CD14-positive monocyte (primary cell): ENCODE data around the gene FAAH2. TPM values are rescaled to one million over a fixed set of nuclear protein-coding genes. Genes with fewer than 3 reads are reported as not detected.

Experiments
- DNase-seq, 3 donors: peaks; one replicate each; pipeline ENCODE4 v3.0.0-alpha.2; 2011 to 2022
- H2AFZ ChIP-seq: 2 replicates; pipeline ENCODE4 v1.6.0; 2012; ENCODE audit warnings: mild to moderate bottlenecking, low read depth, low read length, inconsistent platforms; ENCODE audit not compliant: insufficient read depth, poor library complexity, severe bottlenecking
- H3K27ac ChIP-seq, 2 donors: 1 replicate in 1 of 2; 2 replicates in 1 of 2; pipeline ENCODE4 v1.5.1; 2012 to 2013; ENCODE audit warnings: low read length in 2 of 2, control low read depth in 1 of 2, inconsistent platforms in 1 of 2, low read depth in 1 of 2, mild to moderate bottlenecking in 1 of 2
- H3K27me3 ChIP-seq, 2 donors: one replicate each; pipeline versions ENCODE4 v1.6.0 to v1.6.1; 2011 to 2013; ENCODE audit warnings: low read length in 2 of 2; ENCODE audit not compliant: control insufficient read depth in 2 of 2, insufficient read depth in 2 of 2
- H3K36me3 ChIP-seq, 2 donors: replicated peaks in 1 of 2; 1 replicate in 1 of 2; 2 replicates in 1 of 2; pipeline versions ENCODE4 v1.5.1 to v1.6.1; 2012 to 2013; ENCODE audit warnings: low read length in 2 of 2, control low read depth in 1 of 2, inconsistent platforms in 1 of 2, mild to moderate bottlenecking in 1 of 2; ENCODE audit not compliant: insufficient read depth in 2 of 2, control insufficient read depth in 1 of 2
- H3K4me1 ChIP-seq, 2 donors: 1 replicate in 1 of 2; 2 replicates in 1 of 2; pipeline versions ENCODE4 v1.5.1 to v1.6.1; 2012 to 2013; ENCODE audit warnings: low read length in 2 of 2, control low read depth in 1 of 2, inconsistent platforms in 1 of 2, mild to moderate bottlenecking in 1 of 2, moderate library complexity in 1 of 2; ENCODE audit not compliant: insufficient read depth in 2 of 2, control insufficient read depth in 1 of 2
- H3K4me2 ChIP-seq: replicated peaks from 2 replicates; pipeline ENCODE3; 2012; ENCODE audit warnings: low read length, moderate library complexity, mild to moderate bottlenecking; ENCODE audit not compliant: poor library complexity, severe bottlenecking; ENCODE audit errors: extremely low read depth
- H3K4me3 ChIP-seq, 3 experiments: fragments of 200-600 bp in 1 of 3; sonication (generic) in 1 of 3; replicated peaks in 1 of 3; 1 replicate in 2 of 3; 2 replicates in 1 of 3; pipeline ENCODE4 v1.5.1; 2011 to 2013; ENCODE audit warnings: low read length in 3 of 3, mild to moderate bottlenecking in 3 of 3, control low read depth in 2 of 3, low read depth in 2 of 3, inconsistent platforms in 1 of 3, moderate library complexity in 1 of 3
- H3K79me2 ChIP-seq: 2 replicates; pipeline ENCODE4 v1.6.0; 2012; ENCODE audit warnings: mild to moderate bottlenecking, control low read depth, inconsistent platforms, low read length, moderate library complexity; ENCODE audit not compliant: insufficient read depth
- H3K9ac ChIP-seq: 2 replicates; pipeline ENCODE4 v1.6.0; 2017; ENCODE audit warnings: low read length, mild to moderate bottlenecking; ENCODE audit not compliant: insufficient read depth, poor library complexity, severe bottlenecking
- H3K9me3 ChIP-seq, 2 donors: replicated peaks in 1 of 2; 1 replicate in 1 of 2; 2 replicates in 1 of 2; pipeline versions ENCODE4 v1.5.1 to v1.6.1; 2012 to 2013; ENCODE audit warnings: low read length in 2 of 2, control low read depth in 1 of 2; ENCODE audit not compliant: control insufficient read depth in 1 of 2, insufficient read depth in 1 of 2
- H4K20me1 ChIP-seq: 2 replicates; pipeline ENCODE4 v1.6.0; 2012; ENCODE audit warnings: mild to moderate bottlenecking, low read length, control low read depth, moderate library complexity; ENCODE audit not compliant: insufficient read depth
- H3K27ac Mint-ChIP-seq, 7 donors: one replicate each; pipeline ENCODE4 v1.8.0; 2020; ENCODE audit warnings: mild to moderate bottlenecking in 7 of 7, mixed read lengths in 7 of 7, moderate library complexity in 6 of 7, inconsistent platforms in 2 of 7
- H3K27me3 Mint-ChIP-seq, 3 donors: one replicate each; pipeline ENCODE4 v1.8.0; 2021 to 2022; ENCODE audit warnings: low read depth in 3 of 3, mild to moderate bottlenecking in 3 of 3, mixed read lengths in 3 of 3, moderate library complexity in 3 of 3, inconsistent platforms in 1 of 3
- H3K36me3 Mint-ChIP-seq, 2 donors: one replicate each; pipeline ENCODE4 v1.8.0; 2020; ENCODE audit warnings: mixed read lengths in 2 of 2, inconsistent platforms in 1 of 2, mild to moderate bottlenecking in 1 of 2
- H3K4me1 Mint-ChIP-seq: one replicate; pipeline ENCODE4 v1.8.0; 2020; ENCODE audit warnings: mild to moderate bottlenecking, mixed read lengths
- H3K4me3 Mint-ChIP-seq, 2 donors: one replicate each; pipeline ENCODE4 v1.8.0; 2020; ENCODE audit warnings: mild to moderate bottlenecking in 2 of 2, mixed read lengths in 2 of 2, moderate library complexity in 1 of 2
- H3K9me3 Mint-ChIP-seq, 7 donors: one replicate each; pipeline ENCODE4 v1.8.0; 2020 to 2022; ENCODE audit warnings: mixed read lengths in 7 of 7, mild to moderate bottlenecking in 6 of 7, moderate library complexity in 6 of 7, inconsistent platforms in 2 of 7
- WGBS: methylation state at CpG from one replicate; pipeline ENCODE4 v1.1.5; 2013; ENCODE audit warnings: missing lambda C conversion rate; ENCODE audit not compliant: insufficient coverage; 5-methylcytosine and 5-hydroxymethylcytosine counted together
- intact Hi-C, 2 donors: fragments of 100-400 bp; cut with micrococcal nuclease; formaldehyde crosslinking; loops; one replicate each; pipeline versions ENCODE4 v1.15.0 to v1.15.1; 2023
- polyA plus RNA-seq, 3 donors: library from polyadenylated mRNA; depleted of rRNA in 1 of 3; unstranded in 2 of 3; stranded (reverse) in 1 of 3; fragments of 300-500 nt in 2 of 3; fragments of >200 nt in 1 of 3; fragmentation: Illumina TruSeq in 2 of 3; gene quantifications; 1 replicate in 2 of 3; 2 replicates in 1 of 3; pipeline ENCODE4 v1.2.3, GENCODE V29; 2012 to 2021
- TF ChIP-seq, protein P1 (sequence below): fragments of 200-600 bp; IDR thresholded peaks from one replicate; pipeline ENCODE4 v1.8.0; 2022; ENCODE audit warnings: antibody characterized with exemption, mild to moderate bottlenecking

The FAAH2 gene
- polyA plus RNA-seq, 3 donors: not detected

DNA sequence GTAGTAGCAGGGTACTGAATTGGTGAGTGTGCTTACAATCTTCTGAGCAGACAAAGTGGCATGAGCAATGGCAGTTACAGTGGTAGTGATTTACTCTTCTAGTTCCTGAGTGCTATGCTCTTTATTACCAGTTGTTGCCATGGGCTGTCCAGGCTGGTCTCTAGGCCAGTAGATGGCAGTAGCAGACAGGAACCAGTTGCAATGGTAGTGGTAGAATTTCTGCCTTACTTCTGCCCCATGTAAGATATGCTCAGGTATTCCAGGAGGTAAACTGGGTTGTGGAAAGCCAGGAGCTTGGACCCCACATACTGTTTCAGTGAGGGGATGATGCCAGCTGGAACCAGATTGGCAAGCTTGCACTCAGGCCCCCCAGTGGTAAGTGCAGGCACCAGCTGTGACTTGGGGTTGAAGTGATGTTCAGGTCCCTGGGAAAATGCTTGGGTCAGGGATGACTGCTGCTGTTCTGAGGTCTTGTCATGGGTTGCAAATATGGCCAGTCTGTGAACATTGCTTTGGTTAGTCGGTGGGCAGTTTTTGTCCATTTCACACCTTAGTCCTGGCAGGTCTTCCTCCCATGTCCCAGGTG lies 242.3 kb downstream of the FAAH2 start:
- Histone ChIP-seq H3K79me2 (no peaks in the 10 kb centered on the region), H3K4me2 (no peak overlapping the region), H3K27me3 (no peaks in the 10 kb centered on the region), H2AFZ (no peak overlapping the region), H3K27ac (no peak overlapping the region), H3K9me3 (no peaks in the 10 kb centered on the region), H3K4me1 (no peaks in the 10 kb centered on the region), H4K20me1 (no peaks in the 10 kb centered on the region), H3K9ac (no peak overlapping the region), H3K36me3 (no peaks in the 10 kb centered on the region), H3K4me3 (no peak overlapping the region)
- H3K9me3 Mint-ChIP-seq: peaks cover 0 to 2% (median 0%) of the 10 kb centered on the region in 7 donors
- H3K4me1 Mint-ChIP-seq: no peaks in the 10 kb centered on the region
- H3K27ac Mint-ChIP-seq: no peak overlapping the region
- DNase-seq: no peak
- no peaks in the 10 kb centered on the region for H3K36me3 Mint-ChIP-seq
- WGBS: no CpG with 5 or more reads among the region's 1 CpG
- intact Hi-C loops: no loop called here
- H3K4me3 Mint-ChIP-seq: no peak overlapping the region
- H3K27me3 Mint-ChIP-seq: peaks cover 1 to 2% (median 2%) of the 10 kb centered on the region in 3 donors
- TF ChIP-seq, protein P1, sequence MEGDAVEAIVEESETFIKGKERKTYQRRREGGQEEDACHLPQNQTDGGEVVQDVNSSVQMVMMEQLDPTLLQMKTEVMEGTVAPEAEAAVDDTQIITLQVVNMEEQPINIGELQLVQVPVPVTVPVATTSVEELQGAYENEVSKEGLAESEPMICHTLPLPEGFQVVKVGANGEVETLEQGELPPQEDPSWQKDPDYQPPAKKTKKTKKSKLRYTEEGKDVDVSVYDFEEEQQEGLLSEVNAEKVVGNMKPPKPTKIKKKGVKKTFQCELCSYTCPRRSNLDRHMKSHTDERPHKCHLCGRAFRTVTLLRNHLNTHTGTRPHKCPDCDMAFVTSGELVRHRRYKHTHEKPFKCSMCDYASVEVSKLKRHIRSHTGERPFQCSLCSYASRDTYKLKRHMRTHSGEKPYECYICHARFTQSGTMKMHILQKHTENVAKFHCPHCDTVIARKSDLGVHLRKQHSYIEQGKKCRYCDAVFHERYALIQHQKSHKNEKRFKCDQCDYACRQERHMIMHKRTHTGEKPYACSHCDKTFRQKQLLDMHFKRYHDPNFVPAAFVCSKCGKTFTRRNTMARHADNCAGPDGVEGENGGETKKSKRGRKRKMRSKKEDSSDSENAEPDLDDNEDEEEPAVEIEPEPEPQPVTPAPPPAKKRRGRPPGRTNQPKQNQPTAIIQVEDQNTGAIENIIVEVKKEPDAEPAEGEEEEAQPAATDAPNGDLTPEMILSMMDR: no peak

Other genes with a start within 250 kb of the FAAH2 start
- 1 to 10 TPM; 6.5 to 9.0 (median 6.7) TPM for gene SPIN2B, start 165.2 kb upstream of the FAAH2 start, polyA plus RNA-seq
- gene SPIN2A, start 149.3 kb upstream of the FAAH2 start, polyA plus RNA-seq: under 1 TPM in 1 of 3 donors, not detected in 2; 0.71 TPM